Lung (tissue), 12 donors: ENCODE measurements around the gene DKK2. TPM values are rescaled to one million over a fixed set of nuclear protein-coding genes. Genes with fewer than 3 reads are reported as not detected.

Experiments
- ATAC-seq: fragments of 200-7000 bp; cut with Tn5 transposase; one replicate; pipeline ENCODE4 v1.9.1; 2020; ENCODE audit warnings: moderate number of reproducible peaks; ENCODE audit not compliant: insufficient read depth, low FRiP score
- DNase-seq, 3 donors: peaks; one replicate each; pipeline ENCODE4 v3.0.0-alpha.2; 2013 to 2017
- H3K27ac ChIP-seq, 2 donors: one replicate each; pipeline ENCODE4 v1.5.1; 2013; ENCODE audit warnings: mild to moderate bottlenecking in 2 of 2, moderate library complexity in 2 of 2, control low read depth in 1 of 2, inconsistent platforms in 1 of 2, low read depth in 1 of 2, low read length in 1 of 2
- H3K27me3 ChIP-seq, 3 donors: one replicate each; pipeline ENCODE4 v1.5.1; 2013; ENCODE audit warnings: low read length in 2 of 3; ENCODE audit not compliant: control insufficient read depth in 3 of 3, insufficient read depth in 3 of 3
- H3K36me3 ChIP-seq, 4 donors: one replicate each; pipeline ENCODE4 v1.5.1; 2013; ENCODE audit warnings: low read length in 4 of 4, mild to moderate bottlenecking in 1 of 4, moderate library complexity in 1 of 4; ENCODE audit not compliant: control insufficient read depth in 4 of 4, insufficient read depth in 4 of 4
- H3K4me1 ChIP-seq, 5 donors: one replicate each; pipeline ENCODE4 v1.5.1; 2013; ENCODE audit warnings: low read length in 5 of 5, mild to moderate bottlenecking in 2 of 5, moderate library complexity in 1 of 5; ENCODE audit not compliant: control insufficient read depth in 5 of 5, insufficient read depth in 5 of 5
- H3K4me3 ChIP-seq: one replicate; pipeline ENCODE4 v1.5.1; 2013; ENCODE audit warnings: mild to moderate bottlenecking, control low read depth, moderate library complexity
- H3K9ac ChIP-seq, 2 donors: one replicate each; pipeline ENCODE4 v1.5.1; 2013; ENCODE audit warnings: low read length in 2 of 2, control low read depth in 1 of 2; ENCODE audit not compliant: insufficient read depth in 1 of 2
- H3K9me3 ChIP-seq, 4 donors: one replicate each; pipeline ENCODE4 v1.5.1; 2013; ENCODE audit warnings: low read length in 3 of 4, mild to moderate bottlenecking in 1 of 4, moderate library complexity in 1 of 4; ENCODE audit not compliant: control insufficient read depth in 4 of 4, insufficient read depth in 3 of 4
- CTCF ChIP-seq: IDR thresholded peaks from 2 replicates; pipeline ENCODE4 v1.5.1; 2012; ENCODE audit warnings: mild to moderate bottlenecking; ENCODE audit errors: control extremely low read depth, extremely low read depth
- WGBS, 2 donors: extraction: QIAGEN DNeasy Blood & Tissue Kit; methylation state at CpG; one replicate each; pipeline ENCODE4 v1.1.7; 2013; 5-methylcytosine and 5-hydroxymethylcytosine counted together
- polyA plus RNA-seq, 2 donors: library from polyadenylated mRNA; stranded (reverse); fragments of 200-250 nt; gene quantifications; one replicate each; pipeline ENCODE4 v1.2.1, GENCODE V29; 2013
- total RNA-seq, 2 donors: library from RNA; depleted of rRNA in 1 of 2; stranded (reverse); fragments of >200 nt in 1 of 2; gene quantifications; one replicate each; pipeline ENCODE4 v1.2.1, GENCODE V29; 2014 to 2021
- donor health status: control.
- donor health status: control.
- donor health status: Bipolar disorder and iron deficiency.
- donor health status: healthy.
- donor health status: DM: yes; HTN: yes; CAD: no.

Gene DKK2
- total and polyA plus RNA-seq, 4 donors: 2.6 to 16.1 (median 4.7) TPM

GRCh38 chr4:106986486-106986885 is 49.6 kb downstream of the DKK2 start:
- Histone ChIP-seq H3K27me3 (no peaks in the 10 kb centered on the region), H3K27ac (no peak overlapping the region), H3K36me3 (no peaks in the 10 kb centered on the region), H3K9ac (no peak overlapping the region), H3K9me3 (no peaks in the 10 kb centered on the region), H3K4me3 (no peak overlapping the region), H3K4me1 (no peaks in the 10 kb centered on the region)
- TF ChIP-seq CTCF: no peak
- ATAC-seq (no peak), DNase-seq (no peak)
- 70% methylated on average over 1 of the region's 1 CpG for WGBS, 2 donors

GRCh38 chr4:106985830-106986229 is 50.3 kb downstream of the DKK2 start:
- DNase-seq (no peak), ATAC-seq (no peak)
- Histone ChIP-seq H3K9ac (no peak overlapping the region), H3K27me3 (no peaks in the 10 kb centered on the region), H3K9me3 (no peaks in the 10 kb centered on the region), H3K36me3 (no peaks in the 10 kb centered on the region), H3K4me3 (no peak overlapping the region), H3K27ac (no peak overlapping the region), H3K4me1 (no peaks in the 10 kb centered on the region)
- WGBS, 2 donors: 89 to 94% methylated on average over 3 of the region's 3 CpGs
- TF ChIP-seq CTCF: no peak

DNA sequence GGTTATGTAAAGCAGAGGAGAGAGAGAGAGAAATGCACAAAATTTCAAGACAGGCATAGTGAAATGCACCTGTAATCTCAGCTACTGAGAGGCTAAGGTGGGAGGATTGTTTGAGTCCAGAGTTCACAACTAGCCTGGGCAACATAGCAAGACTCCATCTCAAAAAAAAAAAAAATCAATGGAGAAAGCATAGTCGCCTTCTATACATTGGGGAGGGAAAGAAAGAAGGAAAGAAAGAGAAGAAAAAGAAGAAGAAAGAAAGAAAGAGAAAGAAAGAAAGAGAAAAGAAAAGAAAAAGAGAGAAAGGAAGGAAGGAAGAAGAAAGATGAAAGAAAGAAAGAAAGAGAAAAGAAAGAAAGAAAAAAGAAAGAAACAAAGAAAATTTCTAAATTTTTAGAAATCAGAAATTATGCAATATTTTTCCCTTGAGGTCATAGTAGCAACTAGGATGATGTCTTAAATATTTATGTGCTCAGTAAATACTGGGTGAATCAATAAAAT is 53.4 kb downstream of the DKK2 start:
- TF ChIP-seq CTCF: no peak
- WGBS, 2 donors: 88 to 96% methylated on average over 1 of the region's 1 CpG
- DNase-seq: no peak
- Histone ChIP-seq H3K4me1 (no peaks in the 10 kb centered on the region), H3K9me3 (no peaks in the 10 kb centered on the region), H3K9ac (no peak overlapping the region), H3K36me3 (no peaks in the 10 kb centered on the region), H3K27me3 (no peaks in the 10 kb centered on the region), H3K27ac (no peak overlapping the region), H3K4me3 (no peak overlapping the region)
- no peak for ATAC-seq

DNA sequence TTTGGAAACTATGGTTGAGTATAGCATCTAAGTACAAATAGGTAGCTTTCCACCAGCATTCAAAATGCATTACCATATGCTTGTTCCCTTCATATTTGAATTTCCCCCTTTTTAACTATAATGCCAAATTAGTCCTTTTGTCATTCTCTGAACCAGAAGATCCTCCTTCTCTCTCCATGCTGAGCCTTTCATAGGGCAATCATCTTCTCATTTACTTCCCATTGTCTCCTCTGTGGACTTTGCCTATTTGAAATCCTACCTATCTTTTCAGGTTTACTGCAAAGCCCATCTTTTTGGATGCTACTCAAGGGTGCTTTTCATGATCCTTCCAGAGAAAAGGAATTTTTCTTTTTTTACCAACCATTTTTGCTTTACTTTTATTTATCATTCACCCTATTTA is 54.7 kb downstream of the DKK2 start:
- H3K9me3 ChIP-seq: no peaks in the 10 kb centered on the region
- H3K36me3 ChIP-seq: no peaks in the 10 kb centered on the region
- no peaks in the 10 kb centered on the region for H3K4me1 ChIP-seq
- H3K4me3 ChIP-seq: no peak overlapping the region
- DNase-seq (no peak), ATAC-seq (no peak)
- no peak for TF ChIP-seq CTCF
- no peaks in the 10 kb centered on the region for H3K27me3 ChIP-seq
- H3K9ac ChIP-seq: no peak overlapping the region
- H3K27ac ChIP-seq: no peak overlapping the region
